ENCODE data around the gene TLX3.

The TLX3 gene

GRCh38 chr5:171317230-171317629 lies 8.2 kb downstream of the TLX3 start:
- in situ Hi-C loops (cut with HindIII; ENCODE audit: low pct_unique_long_range_greater_than_20kb, low sequenced_read_pairs) = no loop called here
- no peak for DNase-seq (ENCODE audit: low read depth in 1 of 2, low spot score in 1 of 2)
- TF ChIP-seq JUND (IDR thresholded peaks at IDR 0.05; ENCODE audit: low read depth) = no peak

- DNase-seq (ENCODE audit: low read depth in 1 of 2, low spot score in 1 of 2) = no peak
- TF ChIP-seq JUND (IDR thresholded peaks at IDR 0.05; ENCODE audit: low read depth) = no peak
- in situ Hi-C loops (cut with HindIII; ENCODE audit: low pct_unique_long_range_greater_than_20kb, low sequenced_read_pairs) = no loop called here
Measured at GRCh38 chr5:171318026-171318425, 9.0 kb downstream of the TLX3 start.

GRCh38 chr5:171321447-171321846 lies 12.4 kb downstream of the TLX3 start:
- DNase-seq (ENCODE audit: low read depth in 1 of 2, low spot score in 1 of 2) = no peak

GRCh38 chr5:171322527-171322926 lies 13.5 kb downstream of the TLX3 start:
- no peak for TF ChIP-seq JUND (IDR thresholded peaks at IDR 0.05; ENCODE audit: low read depth)
- no peak for DNase-seq (ENCODE audit: low read depth in 1 of 2, low spot score in 1 of 2)
- in situ Hi-C loops (cut with HindIII; ENCODE audit: low pct_unique_long_range_greater_than_20kb, low sequenced_read_pairs) = no loop called here

More at GRCh38 chr5:171321447-171321846, 12.4 kb downstream of the TLX3 start:
- TF ChIP-seq JUND (IDR thresholded peaks at IDR 0.05; ENCODE audit: low read depth) = no peak
- in situ Hi-C loops (cut with HindIII; ENCODE audit: low pct_unique_long_range_greater_than_20kb, low sequenced_read_pairs) = no loop called here

GRCh38 chr5:171323007-171323406 lies 14.0 kb downstream of the TLX3 start:
- no peak for TF ChIP-seq JUND (IDR thresholded peaks at IDR 0.05; ENCODE audit: low read depth)

GRCh38 chr5:171323806-171324632 lies 15.0 kb downstream of the TLX3 start:
- in situ Hi-C loops (cut with HindIII; ENCODE audit: low pct_unique_long_range_greater_than_20kb, low sequenced_read_pairs) = no loop called here
- no peak for TF ChIP-seq JUND (IDR thresholded peaks at IDR 0.05; ENCODE audit: low read depth)
- DNase-seq (ENCODE audit: low read depth in 1 of 2, low spot score in 1 of 2) = peak in 1 of 2 experiments; percentile 27

More at GRCh38 chr5:171323007-171323406, 14.0 kb downstream of the TLX3 start:
- DNase-seq (ENCODE audit: low read depth in 1 of 2, low spot score in 1 of 2) = no peak
- in situ Hi-C loops (cut with HindIII; ENCODE audit: low pct_unique_long_range_greater_than_20kb, low sequenced_read_pairs) = no loop called here

GRCh38 chr5:171330021-171330420 lies 21.0 kb downstream of the TLX3 start:
- DNase-seq (ENCODE audit: low read depth in 1 of 2, low spot score in 1 of 2) = no peak
- TF ChIP-seq JUND (IDR thresholded peaks at IDR 0.05; ENCODE audit: low read depth) = no peak
- in situ Hi-C loops (cut with HindIII; ENCODE audit: low pct_unique_long_range_greater_than_20kb, low sequenced_read_pairs) = no loop called here

- no peak for DNase-seq (ENCODE audit: low read depth in 1 of 2, low spot score in 1 of 2)
- TF ChIP-seq JUND (IDR thresholded peaks at IDR 0.05; ENCODE audit: low read depth) = no peak
- in situ Hi-C loops (cut with HindIII; ENCODE audit: low pct_unique_long_range_greater_than_20kb, low sequenced_read_pairs) = no loop called here
Measured at GRCh38 chr5:171335616-171336015, 26.6 kb downstream of the TLX3 start.

GRCh38 chr5:171336521-171337209 lies 27.6 kb downstream of the TLX3 start:
- DNase-seq (ENCODE audit: low read depth in 1 of 2, low spot score in 1 of 2) = peak in 1 of 2 experiments; percentile 72
- TF ChIP-seq JUND (IDR thresholded peaks at IDR 0.05; ENCODE audit: low read depth) = no peak
- in situ Hi-C loops (cut with HindIII; ENCODE audit: low pct_unique_long_range_greater_than_20kb, low sequenced_read_pairs) = no loop called here

- TF ChIP-seq JUND (IDR thresholded peaks at IDR 0.05; ENCODE audit: low read depth) = no peak
- DNase-seq (ENCODE audit: low read depth in 1 of 2, low spot score in 1 of 2) = no peak
- in situ Hi-C loops (cut with HindIII; ENCODE audit: low pct_unique_long_range_greater_than_20kb, low sequenced_read_pairs) = no loop called here
Measured at GRCh38 chr5:171337210-171337569, 28.1 kb downstream of the TLX3 start.

- TF ChIP-seq JUND (IDR thresholded peaks at IDR 0.05; ENCODE audit: low read depth) = no peak
- DNase-seq (ENCODE audit: low read depth in 1 of 2, low spot score in 1 of 2) = no peak
- in situ Hi-C loops (cut with HindIII; ENCODE audit: low pct_unique_long_range_greater_than_20kb, low sequenced_read_pairs) = no loop called here
Measured at GRCh38 chr5:171340042-171340441, 31.0 kb downstream of the TLX3 start.

- in situ Hi-C loops (cut with HindIII; ENCODE audit: low pct_unique_long_range_greater_than_20kb, low sequenced_read_pairs) = no loop called here
- DNase-seq (ENCODE audit: low read depth in 1 of 2, low spot score in 1 of 2) = no peak
- TF ChIP-seq JUND (IDR thresholded peaks at IDR 0.05; ENCODE audit: low read depth) = no peak
Measured at GRCh38 chr5:171340491-171340890, 31.4 kb downstream of the TLX3 start.

GRCh38 chr5:171342362-171343111 lies 33.5 kb downstream of the TLX3 start:
- TF ChIP-seq JUND (IDR thresholded peaks at IDR 0.05; ENCODE audit: low read depth) = no peak
- in situ Hi-C loops (cut with HindIII; ENCODE audit: low pct_unique_long_range_greater_than_20kb, low sequenced_read_pairs) = no loop called here
- DNase-seq (ENCODE audit: low read depth in 1 of 2, low spot score in 1 of 2) = peak; percentile 51 to 84

All from T47D (cell line).